DMS79 (cell line): ENCODE measurements around the gene CCDC88B.
"Not testable (repeated sequence)": the region's sequence is repeated elsewhere in the genome, so short reads cannot be mapped to it uniquely, and the experiment has no call there.

Experiments
- DNase-seq: peaks from one replicate; lab custom pipeline; 2025; lab: John Stamatoyannopoulos, UW

The CCDC88B gene

GRCh38 chr11:64323373-64323772 lies 16.6 kb upstream of the CCDC88B start:
- no peak for DNase-seq

- not testable (repeated sequence) for DNase-seq
These were observed 16.0 kb upstream of the CCDC88B start for GRCh38 chr11:64323984-64324383.

GRCh38 chr11:64324692-64325469 lies 15.1 kb upstream of the CCDC88B start:
- no peak for DNase-seq

GRCh38 chr11:64327375-64327774 lies 12.6 kb upstream of the CCDC88B start:
- DNase-seq = no peak

- no peak for DNase-seq
These were observed 12.0 kb upstream of the CCDC88B start for GRCh38 chr11:64327993-64328392.

GRCh38 chr11:64330888-64331287 lies 9.1 kb upstream of the CCDC88B start:
- no peak for DNase-seq

GRCh38 chr11:64331569-64332371 lies 8.2 kb upstream of the CCDC88B start:
- DNase-seq = peak; percentile 35

- DNase-seq = no peak
These were observed 6.4 kb upstream of the CCDC88B start for GRCh38 chr11:64333556-64333955.

GRCh38 chr11:64334764-64335735 lies 5.0 kb upstream of the CCDC88B start:
- DNase-seq = peak; percentile 71

- DNase-seq = no peak
These were observed 2.3 kb upstream of the CCDC88B start for GRCh38 chr11:64337538-64338249.

GRCh38 chr11:64338716-64339115 lies 1.3 kb upstream of the CCDC88B start:
- no peak for DNase-seq

- no peak for DNase-seq
These were observed 718 bp upstream of the CCDC88B start for GRCh38 chr11:64339286-64339685.

GRCh38 chr11:64340671-64341335 lies 799 bp downstream of the CCDC88B start:
- no peak for DNase-seq

GRCh38 chr11:64341429-64341828 lies 1.4 kb downstream of the CCDC88B start:
- no peak for DNase-seq

GRCh38 chr11:64341851-64342791 lies 2.1 kb downstream of the CCDC88B start:
- no peak for DNase-seq

GRCh38 chr11:64342869-64343745 lies 3.1 kb downstream of the CCDC88B start:
- no peak for DNase-seq

GRCh38 chr11:64343767-64344559 lies 4.0 kb downstream of the CCDC88B start:
- no peak for DNase-seq

- no peak for DNase-seq
These were observed 4.8 kb downstream of the CCDC88B start for GRCh38 chr11:64344787-64345186.
